Transverse colon (tissue), 4 donors: Measurements from ENCODE around the gene C1QTNF1.

ENCODE experiments used
- CTCF ChIP-seq, 5 experiments: fragments of 200-600 bp in 3 of 5; fragments of 450-650 bp in 2 of 5; sonication (generic) in 3 of 5; IDR thresholded peaks; 1 replicate in 2 of 5; 2 replicates in 3 of 5; pipeline ENCODE4 v1.5.1; 2016 to 2017; ENCODE audit warnings: antibody characterized with exemption in 5 of 5, inconsistent platforms in 3 of 5, mild to moderate bottlenecking in 2 of 5, moderate library complexity in 1 of 5
- EP300 ChIP-seq: sonication (generic); formaldehyde crosslinking; IDR thresholded peaks from one replicate; pipeline ENCODE4 v1.6.1; 2017; ENCODE audit warnings: antibody characterized with exemption, low read depth
- POLR2A ChIP-seq: fragments of 450-650 bp; IDR thresholded peaks from one replicate; pipeline ENCODE4 v1.6.1; 2016; ENCODE audit warnings: antibody characterized with exemption, mild to moderate bottlenecking, moderate library complexity
- POLR2AphosphoS5 ChIP-seq, 3 donors: sonication (generic); formaldehyde crosslinking; IDR thresholded peaks; one replicate each; pipeline ENCODE4 v1.6.1; 2016; ENCODE audit warnings: antibody characterized with exemption in 3 of 3

- TF ChIP-seq CTCF (IDR thresholded peaks at IDR 0.05) = no peak
- no peak for TF ChIP-seq POLR2A
- TF ChIP-seq POLR2AphosphoS5 (IDR thresholded peaks at IDR 0.05) = no peak
- TF ChIP-seq EP300 = no peak
Observed at GRCh38 chr17:78985395-78985794, 38.6 kb upstream of the C1QTNF1 start.
